GDM1 (cell line): ENCODE measurements around the gene BOLL.
A peak's percentile ranks its signal among the peaks of the same experiment; 100 is the strongest.
"Not testable (repeated sequence)": the region's sequence is repeated elsewhere in the genome, so short reads cannot be mapped to it uniquely, and the experiment has no call there.

ENCODE experiments used
- DNase-seq: peaks from one replicate; lab custom pipeline; 2025; lab: John Stamatoyannopoulos, UW

BOLL gene

DNA sequence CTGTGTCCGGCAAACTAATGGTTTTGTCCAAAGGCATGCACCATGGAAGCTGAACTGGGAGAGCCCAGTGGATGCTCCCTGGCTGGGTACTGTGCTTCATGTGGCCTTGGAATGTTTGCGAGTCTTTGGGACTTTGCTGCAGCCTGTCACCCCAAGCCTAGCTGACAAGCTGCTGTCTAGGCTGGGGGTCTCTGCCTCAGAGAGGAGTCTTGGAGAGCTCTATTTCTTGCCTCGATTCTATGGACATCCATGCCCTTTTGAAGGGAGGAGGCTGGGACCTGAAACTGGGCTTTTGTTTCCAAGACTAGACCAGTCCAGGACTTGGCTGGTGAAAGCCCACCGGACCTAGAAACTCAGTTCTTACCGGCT is 78.3 kb downstream of the BOLL start:
- DNase-seq = no peak

DNA sequence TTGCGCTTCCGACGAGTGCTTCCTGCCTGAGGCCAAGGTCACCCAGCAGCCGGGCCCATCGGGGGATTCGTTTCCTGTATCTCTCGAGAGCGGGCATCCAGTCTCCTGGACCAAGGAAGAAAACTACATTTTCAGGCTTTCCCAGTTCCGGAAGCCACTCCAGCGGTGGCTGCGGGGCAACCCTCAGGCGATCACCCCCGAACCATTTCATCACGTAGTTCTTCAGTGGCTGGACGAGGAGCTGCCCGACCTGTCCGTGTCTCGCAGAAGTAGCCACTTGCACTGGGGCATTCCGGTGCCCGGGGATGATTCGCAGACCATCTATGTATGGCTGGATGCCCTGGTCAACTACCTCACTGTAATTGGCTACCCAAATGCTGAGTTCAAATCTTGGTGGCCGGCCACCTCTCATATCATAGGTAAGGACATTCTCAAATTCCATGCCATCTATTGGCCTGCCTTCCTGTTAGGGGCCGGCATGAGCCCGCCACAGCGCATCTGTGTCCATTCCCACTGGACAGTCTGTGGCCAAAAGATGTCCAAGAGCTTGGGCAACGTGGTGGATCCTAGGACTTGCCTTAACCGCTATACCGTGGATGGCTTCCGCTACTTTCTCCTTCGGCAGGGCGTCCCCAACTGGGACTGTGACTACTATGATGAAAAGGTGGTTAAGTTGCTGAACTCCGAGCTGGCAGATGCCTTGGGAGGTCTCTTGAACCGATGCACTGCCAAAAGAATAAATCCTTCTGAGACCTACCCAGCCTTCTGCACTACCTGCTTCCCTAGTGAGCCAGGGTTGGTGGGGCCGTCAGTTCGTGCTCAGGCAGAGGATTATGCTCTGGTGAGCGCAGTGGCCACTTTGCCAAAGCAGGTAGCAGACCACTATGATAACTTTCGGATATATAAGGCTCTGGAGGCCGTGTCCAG is 78.9 kb downstream of the BOLL start:
- DNase-seq = no peak

DNA sequence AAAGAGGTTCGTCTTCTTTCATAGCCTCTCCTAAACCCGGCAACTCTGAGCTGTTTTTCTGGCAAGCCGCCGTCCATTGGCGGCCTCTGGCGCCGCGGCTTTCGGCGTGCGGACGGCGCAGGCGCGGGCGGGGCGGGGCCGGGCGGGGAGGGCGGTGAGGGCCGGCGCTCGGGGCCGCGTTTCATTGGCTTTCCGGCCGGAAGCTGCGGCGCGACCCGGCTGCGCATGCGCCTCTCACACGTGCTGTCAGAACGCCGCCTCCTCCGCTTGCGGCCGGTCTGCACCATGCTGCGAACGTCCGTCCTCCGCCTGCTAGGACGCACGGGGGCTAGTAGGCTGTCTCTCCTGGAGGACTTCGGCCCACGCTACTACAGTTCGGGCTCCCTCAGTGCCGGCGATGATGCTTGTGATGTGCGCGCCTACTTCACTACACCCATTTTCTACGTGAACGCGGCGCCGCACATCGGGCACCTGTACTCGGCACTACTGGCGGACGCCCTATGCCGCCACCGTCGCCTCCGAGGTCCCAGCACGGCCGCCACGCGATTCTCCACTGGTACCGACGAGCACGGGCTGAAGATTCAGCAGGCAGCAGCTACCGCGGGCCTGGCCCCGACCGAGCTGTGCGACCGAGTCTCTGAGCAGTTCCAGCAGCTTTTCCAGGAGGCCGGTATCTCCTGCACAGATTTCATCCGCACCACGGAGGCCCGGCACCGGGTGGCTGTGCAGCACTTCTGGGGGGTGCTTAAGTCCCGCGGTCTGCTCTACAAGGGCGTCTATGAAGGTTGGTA is 79.8 kb downstream of the BOLL start, which contains the start of gene MARS2:
MARS2 (plus strand) TSS at position 249 of the 791 bp plus-strand sequence; CDS start at position 286, 37 bp downstream.
- peak; percentile 93 for DNase-seq

DNA sequence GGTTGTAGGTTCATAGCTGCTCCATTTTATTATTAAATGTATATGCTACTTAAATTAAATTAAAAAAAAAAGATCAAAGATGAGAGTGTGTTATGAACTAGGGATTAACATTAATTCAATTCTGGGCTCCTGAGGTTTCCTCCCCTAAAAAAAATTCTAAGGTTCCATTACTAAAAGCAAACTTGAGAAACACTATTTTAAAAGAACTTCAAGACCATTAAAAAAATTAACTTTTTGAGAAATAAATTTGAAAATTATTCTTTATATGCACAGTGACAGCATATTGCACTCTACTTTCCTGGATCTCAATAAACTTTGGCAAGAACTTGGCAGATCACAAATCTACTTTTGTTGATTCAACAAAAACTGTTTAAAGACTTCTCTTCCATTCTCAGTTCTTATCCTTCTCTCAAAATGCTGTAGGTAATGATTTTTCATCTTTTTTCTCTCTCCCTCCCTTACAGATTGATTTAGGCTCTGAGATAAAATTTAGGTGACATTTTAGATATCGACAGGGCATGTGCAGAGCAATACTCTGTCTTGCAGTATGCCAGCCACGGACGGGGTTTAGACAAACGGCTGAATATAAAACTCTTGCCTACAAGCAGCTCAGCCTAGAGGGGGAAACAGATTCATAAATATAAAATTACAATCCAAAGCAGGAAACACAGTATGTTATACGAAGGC is 80.5 kb downstream of the BOLL start:
- no peak for DNase-seq

DNA sequence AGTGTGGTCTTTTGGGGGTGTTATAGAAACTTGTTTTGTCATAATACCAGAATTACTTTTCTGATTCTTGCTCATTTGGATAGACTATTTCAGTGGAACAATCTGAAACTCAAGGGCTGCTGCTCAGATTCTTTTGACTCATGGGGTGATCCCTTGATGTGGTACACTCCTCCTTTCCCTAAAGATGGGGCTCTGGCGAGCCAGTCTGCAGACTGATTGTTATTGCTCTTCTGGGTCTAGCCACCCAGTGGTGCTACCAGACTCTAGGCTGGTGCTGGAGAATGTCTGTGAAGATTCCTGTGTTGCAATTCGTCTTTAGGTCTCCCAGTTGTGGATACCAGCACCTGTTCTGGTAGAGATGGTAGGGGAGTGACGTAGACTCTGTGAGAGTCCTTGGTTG is 84.2 kb downstream of the BOLL start:
- no peak for DNase-seq

DNA sequence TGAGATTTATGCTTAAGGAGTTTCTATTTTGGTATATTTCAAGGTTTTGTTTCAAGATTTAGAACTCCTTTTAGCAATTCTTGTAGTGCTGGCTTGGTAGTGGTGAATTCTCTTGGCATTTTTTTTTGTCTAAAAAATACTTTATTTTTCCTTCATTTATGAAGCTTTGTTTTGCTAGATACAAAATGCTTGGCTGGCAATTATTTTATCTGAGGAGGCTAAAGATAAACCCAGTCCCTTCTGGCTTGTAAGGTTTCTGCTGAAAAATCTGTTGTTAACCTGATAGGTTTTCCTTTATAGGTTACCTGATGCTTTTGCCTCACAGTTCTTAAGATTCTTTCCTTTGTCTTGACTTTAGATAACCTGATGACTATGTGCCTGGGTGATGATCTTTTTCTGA is 85.4 kb downstream of the BOLL start:
- DNase-seq = not testable (repeated sequence)

DNA sequence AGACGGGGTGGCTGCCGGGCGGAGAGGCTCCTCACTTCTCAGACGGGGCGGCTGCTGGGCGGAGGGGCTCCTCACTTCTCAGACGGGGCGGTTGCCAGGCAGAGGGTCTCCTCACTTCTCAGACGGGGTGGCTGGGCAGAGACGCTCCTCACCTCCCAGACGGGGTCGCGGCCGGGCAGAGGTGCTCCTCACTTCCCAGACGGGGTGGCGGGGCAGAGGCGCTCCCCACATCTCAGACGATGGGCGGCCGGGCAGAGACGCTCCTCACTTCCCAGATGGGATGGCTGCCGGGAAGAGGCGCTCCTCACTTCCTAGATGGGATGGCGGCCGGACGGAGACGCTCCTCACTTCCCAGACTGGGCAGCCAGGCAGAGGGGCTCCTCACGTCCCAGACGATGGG is 88.5 kb downstream of the BOLL start:
- not testable (repeated sequence) for DNase-seq

DNA sequence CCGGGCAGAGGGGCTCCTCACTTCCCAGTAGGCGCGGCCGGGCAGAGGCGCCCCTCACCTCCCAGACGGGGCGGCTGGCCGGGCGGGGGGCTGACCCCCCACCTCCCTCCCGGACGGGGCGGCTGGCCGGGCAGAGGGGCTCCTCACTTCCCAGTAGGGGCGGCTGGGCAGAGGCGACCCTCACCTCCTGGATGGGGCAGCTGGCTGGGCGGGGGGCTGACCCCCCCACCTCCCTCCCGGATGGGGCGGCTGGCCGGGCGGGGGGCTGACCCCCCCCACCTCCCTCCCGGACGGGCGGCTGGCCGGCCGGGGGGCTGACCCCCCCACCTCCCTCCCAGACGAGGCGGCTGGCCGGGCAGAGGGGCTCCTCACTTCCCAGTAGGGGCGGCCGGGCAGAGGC is 89.1 kb downstream of the BOLL start:
- DNase-seq = not testable (repeated sequence)

DNA sequence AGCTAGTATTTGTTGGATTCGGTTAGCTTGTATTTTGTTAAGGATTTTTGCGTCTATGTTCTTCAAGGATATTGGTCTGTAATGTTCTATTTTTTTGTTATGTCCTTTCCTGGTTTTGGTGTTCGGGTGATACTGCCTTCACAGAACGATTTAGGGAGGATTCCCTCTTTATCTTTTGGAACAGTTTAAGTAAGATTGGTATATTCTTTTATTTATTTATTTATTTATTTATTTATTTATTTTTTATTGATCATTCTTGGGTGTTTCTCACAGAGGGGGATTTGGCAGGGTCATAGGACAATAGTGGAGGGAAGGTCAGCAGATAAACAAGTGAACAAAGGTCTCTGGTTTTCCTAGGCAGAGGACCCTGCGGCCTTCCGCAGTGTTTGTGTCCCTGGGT is 89.9 kb downstream of the BOLL start:
- not testable (repeated sequence) for DNase-seq

DNA sequence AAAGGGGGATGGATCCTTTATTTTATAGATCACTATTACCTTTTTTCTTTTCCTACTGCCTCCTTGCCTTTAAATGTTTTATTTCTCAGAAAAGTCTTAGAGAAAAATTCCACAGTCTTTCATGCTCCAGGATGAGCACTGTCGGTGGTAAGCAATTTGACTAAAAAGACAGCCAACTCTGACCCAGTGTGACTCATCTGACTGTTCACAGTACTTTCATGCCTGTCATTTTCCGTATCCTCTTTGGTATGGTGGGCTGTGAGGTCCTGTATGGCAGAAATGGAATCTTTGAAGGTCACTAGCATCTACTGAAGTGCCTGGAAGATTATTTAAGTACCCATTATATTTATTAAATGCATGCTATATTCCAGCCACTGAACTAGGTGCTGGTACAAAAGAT is 107.6 kb downstream of the BOLL start:
- DNase-seq = no peak

DNA sequence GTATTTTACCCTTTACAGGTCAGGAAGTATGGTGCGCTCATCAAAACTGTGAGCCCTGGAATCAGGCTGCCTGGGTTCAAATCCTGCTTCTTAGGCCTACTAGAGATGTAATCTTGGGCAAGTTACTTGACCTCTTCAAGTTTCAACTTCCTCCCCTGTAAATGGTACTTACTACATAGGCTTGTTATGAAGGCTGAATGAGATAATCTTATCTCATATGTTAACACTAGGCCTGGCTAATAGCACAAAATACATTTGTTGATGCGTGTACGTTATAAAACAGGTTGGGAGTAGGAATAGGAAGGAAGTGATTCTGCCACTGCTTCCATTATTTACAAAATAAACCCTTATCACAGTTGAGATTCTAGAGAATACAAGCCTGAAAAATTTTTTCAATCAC is 108.1 kb downstream of the BOLL start:
- no peak for DNase-seq
